ES-I3 (cell line): Measurements from ENCODE around the gene HERC6.
"Not testable (repeated sequence)": the region's sequence is repeated elsewhere in the genome, so short reads cannot be mapped to it uniquely, and the experiment has no call there.

Source experiments
- H3K36me3 ChIP-seq: 2 replicates; pipeline ENCODE4 v1.6.1; 2013; ENCODE audit warnings: mild to moderate bottlenecking, low read length, control low read depth, moderate library complexity; ENCODE audit not compliant: insufficient read depth
- H3K4me1 ChIP-seq: 2 replicates; pipeline ENCODE4 v1.6.1; 2013; ENCODE audit warnings: mild to moderate bottlenecking, control low read depth, low read length; ENCODE audit not compliant: insufficient read depth
- H3K9ac ChIP-seq: 2 replicates; pipeline ENCODE4 v1.6.1; 2013; ENCODE audit warnings: low read depth, mild to moderate bottlenecking, low read length, moderate library complexity
- H3K9me3 ChIP-seq: 2 replicates; pipeline ENCODE4 v1.6.1; 2013; ENCODE audit warnings: mild to moderate bottlenecking, low read length, moderate library complexity; ENCODE audit not compliant: control insufficient read depth, insufficient read depth

HERC6 gene

GRCh38 chr4:88360791-88361190, 17.9 kb upstream of the HERC6 start:
- H3K9me3 ChIP-seq, result peaks cover 7% of the 10 kb centered on the region
- H3K4me1 ChIP-seq, result no peaks in the 10 kb centered on the region; the same call in 1 of the 2 replicates
- no peak overlapping the region for H3K9ac ChIP-seq
- H3K36me3 ChIP-seq, result no peaks in the 10 kb centered on the region

GRCh38 chr4:88361217-88361773, 17.4 kb upstream of the HERC6 start:
- not testable (repeated sequence) for H3K9ac ChIP-seq, H3K36me3 ChIP-seq, H3K9me3 ChIP-seq, H3K4me1 ChIP-seq

GRCh38 chr4:88366460-88366859, 12.2 kb upstream of the HERC6 start:
- no peaks in the 10 kb centered on the region for H3K36me3 ChIP-seq
- H3K9ac ChIP-seq, result no peak overlapping the region
- H3K9me3 ChIP-seq, result 0 out of 2 replicates have a peak, but pooled peaks cover 2% of the 10 kb centered on the region
- no peaks in the 10 kb centered on the region; the same call in 1 of the 2 replicates for H3K4me1 ChIP-seq

- H3K9ac ChIP-seq, result no peak overlapping the region
- H3K9me3 ChIP-seq, result 0 out of 2 replicates have a peak, but pooled peaks cover 2% of the 10 kb centered on the region
- no peaks in the 10 kb centered on the region for H3K4me1 ChIP-seq
- H3K36me3 ChIP-seq, result no peaks in the 10 kb centered on the region
Observed at GRCh38 chr4:88367826-88368225, 10.8 kb upstream of the HERC6 start.

GRCh38 chr4:88369180-88369812, 9.4 kb upstream of the HERC6 start:
- H3K4me1 ChIP-seq, H3K9me3 ChIP-seq, H3K9ac ChIP-seq, H3K36me3 ChIP-seq: not testable (repeated sequence)

GRCh38 chr4:88381123-88381522, 2.5 kb downstream of the HERC6 start:
- no peak overlapping the region for H3K9ac ChIP-seq
- H3K4me1 ChIP-seq, result no peaks in the 10 kb centered on the region
- H3K36me3 ChIP-seq, result no peaks in the 10 kb centered on the region
- H3K9me3 ChIP-seq, result no peaks in the 10 kb centered on the region

- Histone ChIP-seq H3K9ac (no peak overlapping the region), H3K4me1 (no peaks in the 10 kb centered on the region), H3K36me3 (no peaks in the 10 kb centered on the region), H3K9me3 (no peaks in the 10 kb centered on the region)
Observed at GRCh38 chr4:88382621-88383020, 4.0 kb downstream of the HERC6 start.

GRCh38 chr4:88390128-88390527, 11.5 kb downstream of the HERC6 start:
- H3K9me3 ChIP-seq, result no peaks in the 10 kb centered on the region
- H3K36me3 ChIP-seq, result no peaks in the 10 kb centered on the region
- no peaks in the 10 kb centered on the region for H3K4me1 ChIP-seq
- H3K9ac ChIP-seq, result no peak overlapping the region

GRCh38 chr4:88391703-88392102, 13.1 kb downstream of the HERC6 start:
- Histone ChIP-seq H3K9me3 (no peaks in the 10 kb centered on the region), H3K9ac (no peak overlapping the region), H3K36me3 (no peaks in the 10 kb centered on the region), H3K4me1 (no peaks in the 10 kb centered on the region)

- H3K9me3 ChIP-seq, result no peaks in the 10 kb centered on the region
Observed at GRCh38 chr4:88396681-88397080, 18.0 kb downstream of the HERC6 start.

GRCh38 chr4:88398381-88398780, 19.7 kb downstream of the HERC6 start:
- Histone ChIP-seq H3K9me3 (no peaks in the 10 kb centered on the region), H3K36me3 (no peaks in the 10 kb centered on the region), H3K9ac (no peak overlapping the region), H3K4me1 (no peaks in the 10 kb centered on the region)

More at GRCh38 chr4:88396681-88397080, 18.0 kb downstream of the HERC6 start:
- Histone ChIP-seq H3K4me1 (no peaks in the 10 kb centered on the region), H3K9ac (no peak overlapping the region), H3K36me3 (no peaks in the 10 kb centered on the region)

- Histone ChIP-seq H3K36me3 (no peaks in the 10 kb centered on the region), H3K9me3 (no peaks in the 10 kb centered on the region), H3K4me1 (peaks cover 4% of the 10 kb centered on the region; the same call in 1 of the 2 replicates), H3K9ac (no peak overlapping the region)
Observed at GRCh38 chr4:88409206-88409605, 30.6 kb downstream of the HERC6 start.

GRCh38 chr4:88409789-88410188, 31.1 kb downstream of the HERC6 start:
- no peaks in the 10 kb centered on the region for H3K9me3 ChIP-seq
- H3K9ac ChIP-seq, result no peak overlapping the region
- peaks cover 4% of the 10 kb centered on the region; the same call in 1 of the 2 replicates for H3K4me1 ChIP-seq
- no peaks in the 10 kb centered on the region for H3K36me3 ChIP-seq

- Histone ChIP-seq H3K9me3 (no peaks in the 10 kb centered on the region), H3K9ac (no peak overlapping the region), H3K36me3 (no peaks in the 10 kb centered on the region), H3K4me1 (peaks cover 4% of the 10 kb centered on the region; the same call in 1 of the 2 replicates)
Observed at GRCh38 chr4:88411491-88412096, 32.9 kb downstream of the HERC6 start.

- Histone ChIP-seq H3K36me3 (no peaks in the 10 kb centered on the region), H3K9ac (no peak overlapping the region), H3K4me1 (peaks cover 4% of the 10 kb centered on the region; the same call in 1 of the 2 replicates), H3K9me3 (no peaks in the 10 kb centered on the region)
Observed at GRCh38 chr4:88413801-88414200, 35.1 kb downstream of the HERC6 start.
